AG09309 (cell line): ENCODE results near the gene POLDIP2.
A peak's percentile ranks its signal among the peaks of the same experiment; 100 is the strongest.

Experiments used
- DNase-seq: peaks from one replicate; pipeline ENCODE4 v3.0.0-alpha.2; 2010; ENCODE audit warnings: low read depth
- H3K4me3 ChIP-seq: 2 replicates; pipeline ENCODE4 v1.5.1; 2011; ENCODE audit warnings: mild to moderate bottlenecking, low read depth, low read length, moderate library complexity; ENCODE audit not compliant: control insufficient read depth
- CTCF ChIP-seq: IDR thresholded peaks from 2 replicates; pipeline ENCODE4 v1.5.1; 2011; ENCODE audit warnings: mild to moderate bottlenecking, low read depth, low read length, inconsistent platforms; ENCODE audit not compliant: insufficient read depth, control insufficient read depth; ENCODE audit errors: missing control alignments

Gene POLDIP2

GRCh38 chr17:28384281-28385036 lies 27.1 kb upstream of the POLDIP2 start:
- DNase-seq = no peak
- H3K4me3 ChIP-seq = no peak overlapping the region
- no peak for TF ChIP-seq CTCF

- peak; percentile 16 for TF ChIP-seq CTCF
- DNase-seq = no peak
- H3K4me3 ChIP-seq = no peak overlapping the region
These were observed 24.0 kb upstream of the POLDIP2 start for GRCh38 chr17:28381141-28381825.

- peak; percentile 73 for DNase-seq
- TF ChIP-seq CTCF = no peak
- H3K4me3 ChIP-seq = no peak overlapping the region
These were observed 22.8 kb upstream of the POLDIP2 start for GRCh38 chr17:28379814-28380801.

GRCh38 chr17:28372945-28373274 lies 15.6 kb upstream of the POLDIP2 start:
- peak overlapping the region; percentile 85 for H3K4me3 ChIP-seq
- TF ChIP-seq CTCF = no peak
- DNase-seq = no peak

- H3K4me3 ChIP-seq = peak overlapping the region; percentile 85
- TF ChIP-seq CTCF = no peak
- DNase-seq = no peak
These were observed 15.0 kb upstream of the POLDIP2 start for GRCh38 chr17:28372203-28372944.
